Skeletal muscle cell (primary cell): ENCODE data around the gene DBN1.

Source experiments
- DNase-seq: peaks from one replicate; pipeline ENCODE4 v3.0.0-alpha.2; 2010; ENCODE audit warnings: low read depth
- H3K4me3 ChIP-seq: 2 replicates; pipeline ENCODE4 v1.5.1; 2011; ENCODE audit warnings: low read depth, mild to moderate bottlenecking, control low read depth, low read length, moderate library complexity

Gene DBN1

GRCh38 chr5:177433658-177434217, 39.7 kb downstream of the DBN1 start:
- no peak for DNase-seq
- no peak overlapping the region for H3K4me3 ChIP-seq

- DNase-seq: no peak
- H3K4me3 ChIP-seq: no peak overlapping the region
These were observed 40.4 kb downstream of the DBN1 start for GRCh38 chr5:177432839-177433657.

- H3K4me3 ChIP-seq: no peak overlapping the region
- DNase-seq: no peak
These were observed 41.1 kb downstream of the DBN1 start for GRCh38 chr5:177432143-177432838.

- H3K4me3 ChIP-seq: no peak overlapping the region
- no peak for DNase-seq
These were observed 41.9 kb downstream of the DBN1 start for GRCh38 chr5:177431317-177432142.

- no peak overlapping the region for H3K4me3 ChIP-seq
- DNase-seq: no peak
These were observed 42.5 kb downstream of the DBN1 start for GRCh38 chr5:177430972-177431316.

- no peak overlapping the region for H3K4me3 ChIP-seq
- DNase-seq: no peak
These were observed 43.1 kb downstream of the DBN1 start for GRCh38 chr5:177430140-177430951.

GRCh38 chr5:177429248-177430040, 44.0 kb downstream of the DBN1 start:
- DNase-seq: no peak
- H3K4me3 ChIP-seq: no peak overlapping the region

- H3K4me3 ChIP-seq: no peak overlapping the region
- no peak for DNase-seq
These were observed 44.7 kb downstream of the DBN1 start for GRCh38 chr5:177428574-177429217.

- DNase-seq: no peak
- no peak overlapping the region for H3K4me3 ChIP-seq
These were observed 45.4 kb downstream of the DBN1 start for GRCh38 chr5:177427919-177428573.

- peak overlapping the region; percentile 83 for H3K4me3 ChIP-seq
- DNase-seq: no peak
These were observed 46.1 kb downstream of the DBN1 start for GRCh38 chr5:177427211-177427822.

- peak within 1 kb of the TSS; percentile 83 for H3K4me3 ChIP-seq
- no peak for DNase-seq
These were observed 46.7 kb downstream of the DBN1 start, which contains the start of gene GRK6 for GRCh38 chr5:177426566-177427210. GRK6 (plus strand) TSS chr5:177426676; CDS start chr5:177426846, 170 bp downstream.

- peak; percentile 100 for DNase-seq
- H3K4me3 ChIP-seq: peak overlapping the region; percentile 54
These were observed 47.5 kb downstream of the DBN1 start for GRCh38 chr5:177425801-177426565.

GRCh38 chr5:177425196-177425800, 48.1 kb downstream of the DBN1 start:
- H3K4me3 ChIP-seq: peak overlapping the region; percentile 54
- DNase-seq: no peak

GRCh38 chr5:177423671-177424070, 49.8 kb downstream of the DBN1 start:
- H3K4me3 ChIP-seq: no peak overlapping the region
- DNase-seq: no peak

- H3K4me3 ChIP-seq: no peak overlapping the region
- DNase-seq: no peak
These were observed 52.2 kb downstream of the DBN1 start for GRCh38 chr5:177421062-177421798.
